HEK293 (cell line): ENCODE measurements around the gene PTMA.

ENCODE experiments used
- CTCF ChIA-PET: fragments of 350-600 bp; formaldehyde crosslinking; extraction: SDS; loops from one replicate; lab custom pipeline; 2021; ENCODE audit warnings: antibody characterized with exemption; lab: Yijun Ruan, JAX
- POLR2A ChIA-PET: fragments of 300-600 bp; formaldehyde crosslinking; extraction: SDS; loops from one replicate; lab custom pipeline; 2020; ENCODE audit warnings: antibody characterized with exemption, inconsistent platforms; lab: Yijun Ruan, JAX
- H3K27ac ChIP-seq: fragments of 200-500 bp; sonication (Bioruptor generic); 2 replicates; pipeline ENCODE4 v1.5.1; 2014; ENCODE audit warnings: low read depth, low read length, control low read depth, inconsistent platforms; ENCODE audit errors: extremely low read depth
- H3K36me3 ChIP-seq, 2 experiments: fragments of 200-500 bp in 1 of 2; sonication (Bioruptor generic) in 1 of 2; 1 replicate in 1 of 2; 2 replicates in 1 of 2; pipeline ENCODE4 v1.5.1; 2014 to 2017; ENCODE audit warnings: inconsistent platforms in 2 of 2, low read length in 2 of 2; ENCODE audit not compliant: control insufficient read depth in 2 of 2, insufficient read depth in 1 of 2
- H3K4me1 ChIP-seq: fragments of 200-500 bp; sonication (Bioruptor generic); 2 replicates; pipeline ENCODE4 v1.5.1; 2014; ENCODE audit warnings: mild to moderate bottlenecking, low read length, inconsistent platforms; ENCODE audit not compliant: control insufficient read depth, insufficient read depth
- H3K4me3 ChIP-seq: 2 replicates; pipeline ENCODE4 v1.5.1; 2011; ENCODE audit warnings: low read depth, mild to moderate bottlenecking, control low read depth, low read length, moderate library complexity
- H3K9me3 ChIP-seq: fragments of 200-500 bp; sonication (Bioruptor generic); 2 replicates; pipeline ENCODE4 v1.5.1; 2014; ENCODE audit warnings: low read depth, low read length, inconsistent platforms; ENCODE audit not compliant: control insufficient read depth, insufficient read depth
- GLIS1 ChIP-seq: fragments of 450-650 bp; formaldehyde crosslinking; IDR thresholded peaks from 2 replicates; pipeline ENCODE4 v1.5.1; 2016; ENCODE audit warnings: missing biosample characterization, missing genetic modification characterization
- SCRT2 ChIP-seq: fragments of 450-650 bp; formaldehyde crosslinking; IDR thresholded peaks from 2 replicates; pipeline ENCODE4 v1.5.1; 2016; ENCODE audit warnings: missing biosample characterization, missing genetic modification characterization
- SP7 ChIP-seq: fragments of 450-650 bp; formaldehyde crosslinking; IDR thresholded peaks from 2 replicates; pipeline ENCODE4 v1.5.1; 2016; ENCODE audit warnings: missing biosample characterization, missing genetic modification characterization
- ZBTB17 ChIP-seq: fragments of 450-650 bp; formaldehyde crosslinking; IDR thresholded peaks from 2 replicates; pipeline ENCODE4 v1.5.1; 2016; ENCODE audit warnings: missing biosample characterization, missing genetic modification characterization
- ZBTB20 ChIP-seq: fragments of 450-650 bp; formaldehyde crosslinking; IDR thresholded peaks from 2 replicates; pipeline ENCODE4 v1.5.1; 2016; ENCODE audit warnings: missing biosample characterization, missing genetic modification characterization
- ZEB2 ChIP-seq: fragments of 450-650 bp; formaldehyde crosslinking; IDR thresholded peaks from 2 replicates; pipeline ENCODE4 v1.5.1; 2016; ENCODE audit warnings: missing biosample characterization, missing genetic modification characterization
- ZFHX2 ChIP-seq: fragments of 450-650 bp; formaldehyde crosslinking; conservative IDR thresholded peaks from 2 replicates; pipeline ENCODE4 v1.5.1; 2016; ENCODE audit warnings: missing biosample characterization, missing genetic modification characterization
- ZFP3 ChIP-seq: fragments of 450-650 bp; formaldehyde crosslinking; IDR thresholded peaks from 2 replicates; pipeline ENCODE4 v1.5.1; 2016; ENCODE audit warnings: low read depth, missing biosample characterization, missing genetic modification characterization
- ZNF132 ChIP-seq: fragments of 450-650 bp; formaldehyde crosslinking; IDR thresholded peaks from 2 replicates; pipeline ENCODE4 v1.5.1; 2017; ENCODE audit warnings: missing biosample characterization, missing genetic modification characterization, borderline replicate concordance
- ZNF175 ChIP-seq: fragments of 450-650 bp; formaldehyde crosslinking; IDR thresholded peaks from 2 replicates; pipeline ENCODE4 v1.5.1; 2016; ENCODE audit warnings: missing biosample characterization, missing genetic modification characterization
- ZNF221 ChIP-seq: fragments of 450-650 bp; formaldehyde crosslinking; IDR thresholded peaks from 2 replicates; pipeline ENCODE4 v1.5.1; 2017; ENCODE audit warnings: missing biosample characterization, missing genetic modification characterization, borderline replicate concordance
- ZNF239 ChIP-seq: fragments of 450-650 bp; formaldehyde crosslinking; IDR thresholded peaks from 2 replicates; pipeline ENCODE4 v1.5.1; 2016; ENCODE audit warnings: missing biosample characterization, missing genetic modification characterization
- ZNF24 ChIP-seq: fragments of 450-650 bp; formaldehyde crosslinking; IDR thresholded peaks from 2 replicates; pipeline ENCODE4 v1.5.1; 2016; ENCODE audit warnings: missing biosample characterization, missing genetic modification characterization
- ZNF335 ChIP-seq: fragments of 450-650 bp; formaldehyde crosslinking; conservative IDR thresholded peaks from 2 replicates; pipeline ENCODE4 v1.5.1; 2016; ENCODE audit warnings: missing biosample characterization, missing genetic modification characterization
- ZNF341 ChIP-seq: fragments of 450-650 bp; formaldehyde crosslinking; IDR thresholded peaks from 2 replicates; pipeline ENCODE4; 2016; ENCODE audit warnings: low read depth, missing biosample characterization, missing genetic modification characterization
- ZNF37A ChIP-seq: fragments of 450-650 bp; IDR thresholded peaks from 2 replicates; pipeline ENCODE4 v1.5.1; 2018; ENCODE audit warnings: missing biosample characterization, missing genetic modification characterization
- ZNF623 ChIP-seq: fragments of 450-650 bp; formaldehyde crosslinking; IDR thresholded peaks from 2 replicates; pipeline ENCODE4 v1.5.1; 2016; ENCODE audit warnings: missing biosample characterization, missing genetic modification characterization
- ZSCAN30 ChIP-seq: fragments of 450-650 bp; IDR thresholded peaks from 2 replicates; pipeline ENCODE4 v1.5.1; 2018; ENCODE audit warnings: missing biosample characterization, mild to moderate bottlenecking, missing genetic modification characterization, moderate library complexity
- TF ChIP-seq, protein P1 (sequence below): fragments of 450-650 bp; formaldehyde crosslinking; IDR thresholded peaks from 2 replicates; pipeline ENCODE4 v1.5.1; 2016; ENCODE audit warnings: missing biosample characterization, missing genetic modification characterization
- TF ChIP-seq, protein P2 (sequence below): fragments of 450-650 bp; formaldehyde crosslinking; IDR thresholded peaks from 2 replicates; pipeline ENCODE4 v1.5.1; 2017; ENCODE audit warnings: missing biosample characterization, missing genetic modification characterization
- TF ChIP-seq, protein P3 (sequence below): fragments of 450-650 bp; formaldehyde crosslinking; IDR thresholded peaks from 2 replicates; pipeline ENCODE4 v1.5.1; 2017; ENCODE audit warnings: missing biosample characterization, missing genetic modification characterization
- TF ChIP-seq, protein P4 (sequence below): fragments of 450-650 bp; formaldehyde crosslinking; IDR thresholded peaks from 2 replicates; pipeline ENCODE4 v1.5.1; 2016; ENCODE audit warnings: missing biosample characterization, missing genetic modification characterization
- TF ChIP-seq, protein P5 (sequence below): fragments of 450-650 bp; formaldehyde crosslinking; IDR thresholded peaks from 2 replicates; pipeline ENCODE4 v1.5.1; 2016; ENCODE audit warnings: missing biosample characterization, missing genetic modification characterization
- TF ChIP-seq, protein P6 (sequence below): fragments of 450-650 bp; formaldehyde crosslinking; IDR thresholded peaks from 2 replicates; pipeline ENCODE4 v1.5.1; 2016; ENCODE audit warnings: missing biosample characterization, missing genetic modification characterization

Gene PTMA

DNA sequence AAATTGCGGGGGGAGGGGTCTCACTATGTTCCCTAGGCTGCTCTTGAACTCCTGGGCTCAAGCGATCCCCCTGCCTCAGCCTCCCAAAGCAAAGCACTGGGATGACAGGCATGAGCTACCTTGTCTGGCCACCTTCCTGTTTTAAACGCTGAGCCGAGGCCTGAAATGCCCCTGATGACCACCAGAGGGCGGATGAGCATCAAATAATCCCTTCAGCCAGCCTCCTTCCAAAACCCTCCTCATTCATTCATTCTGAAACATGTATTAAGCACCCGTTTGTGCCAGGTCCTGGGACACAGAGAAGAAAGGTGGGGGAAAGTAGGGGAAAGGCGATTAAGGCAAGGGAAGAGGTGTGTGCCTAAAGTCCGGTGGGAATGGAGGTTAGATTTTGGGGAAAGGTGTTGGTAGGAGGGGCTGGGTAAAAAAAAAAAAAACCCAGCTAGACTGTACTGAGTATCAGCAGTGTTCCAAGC, 30.7 kb upstream of the PTMA start (continued):
- TF ChIP-seq, protein P1, sequence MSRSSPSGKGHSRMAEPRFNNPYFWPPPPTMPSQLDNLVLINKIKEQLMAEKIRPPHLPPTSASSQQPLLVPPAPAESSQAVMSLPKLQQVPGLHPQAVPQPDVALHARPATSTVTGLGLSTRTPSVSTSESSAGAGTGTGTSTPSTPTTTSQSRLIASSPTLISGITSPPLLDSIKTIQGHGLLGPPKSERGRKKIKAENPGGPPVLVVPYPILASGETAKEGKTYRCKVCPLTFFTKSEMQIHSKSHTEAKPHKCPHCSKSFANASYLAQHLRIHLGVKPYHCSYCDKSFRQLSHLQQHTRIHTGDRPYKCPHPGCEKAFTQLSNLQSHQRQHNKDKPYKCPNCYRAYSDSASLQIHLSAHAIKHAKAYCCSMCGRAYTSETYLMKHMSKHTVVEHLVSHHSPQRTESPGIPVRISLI = peak; percentile 61; the same call in 1 of the 2 replicates
- TF ChIP-seq, protein P2, sequence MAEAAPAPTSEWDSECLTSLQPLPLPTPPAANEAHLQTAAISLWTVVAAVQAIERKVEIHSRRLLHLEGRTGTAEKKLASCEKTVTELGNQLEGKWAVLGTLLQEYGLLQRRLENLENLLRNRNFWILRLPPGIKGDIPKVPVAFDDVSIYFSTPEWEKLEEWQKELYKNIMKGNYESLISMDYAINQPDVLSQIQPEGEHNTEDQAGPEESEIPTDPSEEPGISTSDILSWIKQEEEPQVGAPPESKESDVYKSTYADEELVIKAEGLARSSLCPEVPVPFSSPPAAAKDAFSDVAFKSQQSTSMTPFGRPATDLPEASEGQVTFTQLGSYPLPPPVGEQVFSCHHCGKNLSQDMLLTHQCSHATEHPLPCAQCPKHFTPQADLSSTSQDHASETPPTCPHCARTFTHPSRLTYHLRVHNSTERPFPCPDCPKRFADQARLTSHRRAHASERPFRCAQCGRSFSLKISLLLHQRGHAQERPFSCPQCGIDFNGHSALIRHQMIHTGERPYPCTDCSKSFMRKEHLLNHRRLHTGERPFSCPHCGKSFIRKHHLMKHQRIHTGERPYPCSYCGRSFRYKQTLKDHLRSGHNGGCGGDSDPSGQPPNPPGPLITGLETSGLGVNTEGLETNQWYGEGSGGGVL = peak; percentile 19; the same call in 1 of the 2 replicates
- TF ChIP-seq ZBTB20 (tag by site-specific recombination) (0 out of 2 replicates have a peak, but pooled peaks have one; percentile 19), ZNF24 (tag by site-specific recombination) (peak; percentile 100), ZBTB17 (tag by site-specific recombination) (0 out of 2 replicates have a peak, but pooled peaks have one; percentile 28), ZSCAN30 (peak; percentile 65; the same call in 1 of the 2 replicates), ZNF239 (no peak), ZNF623 (tag by site-specific recombination) (no peak), SP7 (tag by site-specific recombination) (peak; percentile 61), ZNF335 (no peak; the same call in 1 of the 2 replicates)
- TF ChIP-seq, protein P3, sequence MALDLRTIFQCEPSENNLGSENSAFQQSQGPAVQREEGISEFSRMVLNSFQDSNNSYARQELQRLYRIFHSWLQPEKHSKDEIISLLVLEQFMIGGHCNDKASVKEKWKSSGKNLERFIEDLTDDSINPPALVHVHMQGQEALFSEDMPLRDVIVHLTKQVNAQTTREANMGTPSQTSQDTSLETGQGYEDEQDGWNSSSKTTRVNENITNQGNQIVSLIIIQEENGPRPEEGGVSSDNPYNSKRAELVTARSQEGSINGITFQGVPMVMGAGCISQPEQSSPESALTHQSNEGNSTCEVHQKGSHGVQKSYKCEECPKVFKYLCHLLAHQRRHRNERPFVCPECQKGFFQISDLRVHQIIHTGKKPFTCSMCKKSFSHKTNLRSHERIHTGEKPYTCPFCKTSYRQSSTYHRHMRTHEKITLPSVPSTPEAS (tag by site-specific recombination) = no peak
- TF ChIP-seq, protein P4, sequence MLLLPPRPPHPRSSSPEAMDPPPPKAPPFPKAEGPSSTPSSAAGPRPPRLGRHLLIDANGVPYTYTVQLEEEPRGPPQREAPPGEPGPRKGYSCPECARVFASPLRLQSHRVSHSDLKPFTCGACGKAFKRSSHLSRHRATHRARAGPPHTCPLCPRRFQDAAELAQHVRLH (tag by site-specific recombination) = no peak

DNA sequence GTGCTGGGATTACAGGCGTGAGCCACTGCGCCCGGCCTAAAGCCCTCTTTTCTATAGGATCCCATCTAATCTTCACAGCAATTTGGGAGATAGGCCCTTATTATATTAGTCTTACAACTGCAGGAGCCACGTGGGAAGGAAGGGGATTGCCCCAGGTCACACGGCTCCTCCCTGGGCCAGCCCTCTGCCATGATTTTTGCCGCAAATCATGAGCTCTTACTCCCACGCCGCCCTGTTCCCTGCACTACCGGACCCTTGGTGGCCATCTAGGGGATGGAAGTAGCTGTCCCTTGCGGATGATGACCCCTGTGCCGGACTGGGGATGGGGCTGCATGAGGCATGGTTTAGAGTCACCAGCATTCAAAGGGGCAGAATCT, 28.4 kb upstream of the PTMA start:
- H3K4me1 ChIP-seq = peaks cover 5% of the 10 kb centered on the region
- H3K36me3 ChIP-seq = no peaks in the 10 kb centered on the region
- no peaks in the 10 kb centered on the region for H3K9me3 ChIP-seq
- ChIA-PET POLR2A (interaction anchor here (1.0 to 1.4 kb wide), 2 partner anchors 27 to 34 kb away, joined by 3 to 4 read pairs; no protein-coding TSS in a partner anchor), CTCF (interaction anchor here (0.6 to 11.4 kb wide), 5 partner anchors 16 to 68 kb away, joined by 3 to 85 read pairs (median 7); no protein-coding TSS in a partner anchor)
- H3K27ac ChIP-seq = no peak overlapping the region
- no peak overlapping the region for H3K4me3 ChIP-seq
- TF ChIP-seq SCRT2 = no peak
- no peak for TF ChIP-seq ZNF341
- no peak for TF ChIP-seq ZNF221 (tag by site-specific recombination)
- no peak for TF ChIP-seq ZNF175 (tag by site-specific recombination)
- TF ChIP-seq ZNF37A = no peak
- TF ChIP-seq ZFHX2 (tag by site-specific recombination) = peak; percentile 25; the same call in 1 of the 2 replicates

DNA sequence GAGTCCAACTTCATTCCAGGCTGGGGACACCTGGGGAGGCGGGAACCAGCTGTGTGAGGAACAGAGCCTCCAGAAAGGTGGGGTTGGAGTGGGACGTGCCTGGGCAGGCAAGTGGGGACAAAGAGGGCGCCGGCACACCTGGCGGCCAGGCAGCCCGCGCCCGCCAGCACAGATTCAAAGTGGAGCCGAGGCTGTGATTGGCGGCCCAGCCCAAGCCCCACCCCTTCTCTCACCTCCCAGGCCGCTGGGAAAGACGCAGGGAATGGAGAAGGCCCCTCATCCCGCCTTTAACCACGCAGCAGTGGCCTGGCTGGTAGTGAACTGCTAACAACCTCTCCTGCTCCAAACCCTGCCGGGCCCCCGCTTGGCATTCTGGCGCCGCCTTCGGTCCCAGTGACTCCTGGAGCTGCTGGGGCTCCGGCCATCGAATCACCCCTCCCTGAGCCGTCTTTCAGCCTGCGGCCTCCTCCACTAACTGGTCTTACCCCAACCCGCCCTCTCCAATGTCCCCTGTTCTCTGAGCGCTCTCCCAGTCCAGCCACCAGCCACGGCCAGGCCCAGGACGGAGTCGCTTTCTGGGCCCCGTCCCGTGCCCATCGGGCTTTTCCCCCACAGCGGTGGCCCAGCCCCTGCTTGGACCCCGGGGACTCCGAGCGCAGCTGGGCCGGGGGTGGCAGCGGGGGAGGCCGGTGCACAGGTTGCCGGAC, 27.9 kb upstream of the PTMA start:
- Histone ChIP-seq H3K36me3 (no peaks in the 10 kb centered on the region), H3K4me1 (peaks cover 5% of the 10 kb centered on the region), H3K27ac (peak overlapping the region; percentile 26; the same call in 1 of the 2 replicates), H3K9me3 (no peaks in the 10 kb centered on the region), H3K4me3 (peak overlapping the region; percentile 37)
- ChIA-PET POLR2A (interaction anchor here (1.4 to 5.5 kb wide), 2 partner anchors 28 to 34 kb away, joined by 4 to 41 read pairs; partner anchors contain the start of gene PTMA), CTCF (interaction anchor here (0.6 to 11.4 kb wide), 4 partner anchors 20 to 69 kb away, joined by 3 to 85 read pairs (median 10); no protein-coding TSS in a partner anchor)
- 0 out of 2 replicates have a peak, but pooled peaks have one; percentile 16 for TF ChIP-seq GLIS1 (tag by site-specific recombination)
- TF ChIP-seq, protein P5, sequence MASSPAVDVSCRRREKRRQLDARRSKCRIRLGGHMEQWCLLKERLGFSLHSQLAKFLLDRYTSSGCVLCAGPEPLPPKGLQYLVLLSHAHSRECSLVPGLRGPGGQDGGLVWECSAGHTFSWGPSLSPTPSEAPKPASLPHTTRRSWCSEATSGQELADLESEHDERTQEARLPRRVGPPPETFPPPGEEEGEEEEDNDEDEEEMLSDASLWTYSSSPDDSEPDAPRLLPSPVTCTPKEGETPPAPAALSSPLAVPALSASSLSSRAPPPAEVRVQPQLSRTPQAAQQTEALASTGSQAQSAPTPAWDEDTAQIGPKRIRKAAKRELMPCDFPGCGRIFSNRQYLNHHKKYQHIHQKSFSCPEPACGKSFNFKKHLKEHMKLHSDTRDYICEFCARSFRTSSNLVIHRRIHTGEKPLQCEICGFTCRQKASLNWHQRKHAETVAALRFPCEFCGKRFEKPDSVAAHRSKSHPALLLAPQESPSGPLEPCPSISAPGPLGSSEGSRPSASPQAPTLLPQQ = 0 out of 2 replicates have a peak, but pooled peaks have one; percentile 18
- no peak for TF ChIP-seq ZNF132 (tag by site-specific recombination)
- TF ChIP-seq, protein P6, sequence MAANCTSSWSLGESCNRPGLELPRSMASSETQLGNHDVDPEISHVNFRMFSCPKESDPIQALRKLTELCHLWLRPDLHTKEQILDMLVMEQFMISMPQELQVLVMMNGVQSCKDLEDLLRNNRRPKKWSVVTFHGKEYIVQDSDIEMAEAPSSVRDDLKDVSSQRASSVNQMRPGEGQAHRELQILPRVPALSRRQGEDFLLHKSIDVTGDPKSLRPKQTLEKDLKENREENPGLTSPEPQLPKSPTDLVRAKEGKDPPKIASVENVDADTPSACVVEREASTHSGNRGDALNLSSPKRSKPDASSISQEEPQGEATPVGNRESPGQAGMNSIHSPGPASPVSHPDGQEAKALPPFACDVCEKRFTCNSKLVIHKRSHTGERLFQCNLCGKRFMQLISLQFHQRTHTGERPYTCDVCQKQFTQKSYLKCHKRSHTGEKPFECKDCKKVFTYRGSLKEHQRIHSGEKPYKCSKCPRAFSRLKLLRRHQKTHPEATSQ = peak; percentile 80; the same call in 1 of the 2 replicates
- TF ChIP-seq ZEB2 (tag by site-specific recombination) = 0 out of 2 replicates have a peak, but pooled peaks have one; percentile 24
- TF ChIP-seq ZFP3 = no peak
